ENCODE measurements around the gene ABR. TPM values are rescaled to one million over a fixed set of nuclear protein-coding genes. Genes with fewer than 3 reads are reported as not detected.

The ABR gene
- total RNA-seq, 1 donor from 2014 or later: 76.6 TPM

GRCh38 chr17:1227365-1227764 is 47.6 kb upstream of the ABR start:
- no peak overlapping the region for H3K4me3 Mint-ChIP-seq (ENCODE audit: unreplicated experiment)
- H3K27ac Mint-ChIP-seq (ENCODE audit: unreplicated experiment): no peak overlapping the region
- H3K27me3 Mint-ChIP-seq (ENCODE audit: unreplicated experiment): peaks cover 33% of the 10 kb centered on the region
- no peak for TF ChIP-seq CTCF (IDR thresholded peaks at IDR 0.05; ENCODE audit: unreplicated experiment)
- DNase-seq (ENCODE audit: low spot score): no peak
- no peaks in the 10 kb centered on the region for H3K9me3 Mint-ChIP-seq (ENCODE audit: unreplicated experiment)
- peaks cover 6% of the 10 kb centered on the region for H3K36me3 Mint-ChIP-seq (ENCODE audit: low read depth, unreplicated experiment)
- peaks cover 15% of the 10 kb centered on the region for H3K4me1 Mint-ChIP-seq (ENCODE audit: unreplicated experiment)

- no peak for TF ChIP-seq CTCF (IDR thresholded peaks at IDR 0.05; ENCODE audit: unreplicated experiment)
- Mint-ChIP-seq H3K4me1 (ENCODE audit: unreplicated experiment) (peaks cover 11% of the 10 kb centered on the region), H3K27ac (ENCODE audit: unreplicated experiment) (no peak overlapping the region), H3K4me3 (ENCODE audit: unreplicated experiment) (no peak overlapping the region), H3K27me3 (ENCODE audit: unreplicated experiment) (peaks cover 27% of the 10 kb centered on the region), H3K36me3 (ENCODE audit: low read depth, unreplicated experiment) (peaks cover 6% of the 10 kb centered on the region), H3K9me3 (ENCODE audit: unreplicated experiment) (no peaks in the 10 kb centered on the region)
- no peak for DNase-seq (ENCODE audit: low spot score)
These were observed 46.5 kb upstream of the ABR start for GRCh38 chr17:1226308-1226707.

- no peak for TF ChIP-seq CTCF (IDR thresholded peaks at IDR 0.05; ENCODE audit: unreplicated experiment)
- Mint-ChIP-seq H3K36me3 (ENCODE audit: low read depth, unreplicated experiment) (peaks cover 6% of the 10 kb centered on the region), H3K27ac (ENCODE audit: unreplicated experiment) (no peak overlapping the region), H3K4me3 (ENCODE audit: unreplicated experiment) (no peak overlapping the region), H3K4me1 (ENCODE audit: unreplicated experiment) (peaks cover 6% of the 10 kb centered on the region), H3K9me3 (ENCODE audit: unreplicated experiment) (no peaks in the 10 kb centered on the region), H3K27me3 (ENCODE audit: unreplicated experiment) (peaks cover 20% of the 10 kb centered on the region)
- DNase-seq (ENCODE audit: low spot score): no peak
These were observed 44.5 kb upstream of the ABR start for GRCh38 chr17:1224330-1224729.

- TF ChIP-seq CTCF (IDR thresholded peaks at IDR 0.05; ENCODE audit: unreplicated experiment): no peak
- H3K27me3 Mint-ChIP-seq (ENCODE audit: unreplicated experiment): peaks cover 20% of the 10 kb centered on the region
- no peaks in the 10 kb centered on the region for H3K9me3 Mint-ChIP-seq (ENCODE audit: unreplicated experiment)
- DNase-seq (ENCODE audit: low spot score): no peak
- no peak overlapping the region for H3K4me3 Mint-ChIP-seq (ENCODE audit: unreplicated experiment)
- no peak overlapping the region for H3K27ac Mint-ChIP-seq (ENCODE audit: unreplicated experiment)
- H3K4me1 Mint-ChIP-seq (ENCODE audit: unreplicated experiment): peaks cover 6% of the 10 kb centered on the region
- H3K36me3 Mint-ChIP-seq (ENCODE audit: low read depth, unreplicated experiment): peaks cover 6% of the 10 kb centered on the region
These were observed 43.9 kb upstream of the ABR start for GRCh38 chr17:1223662-1224061.

GRCh38 chr17:1222321-1222720 is 42.5 kb upstream of the ABR start:
- no peak overlapping the region for H3K4me3 Mint-ChIP-seq (ENCODE audit: unreplicated experiment)
- TF ChIP-seq CTCF (IDR thresholded peaks at IDR 0.05; ENCODE audit: unreplicated experiment): no peak

More at GRCh38 chr17:1222321-1222720, 42.5 kb upstream of the ABR start:
- Mint-ChIP-seq H3K9me3 (ENCODE audit: unreplicated experiment) (no peaks in the 10 kb centered on the region), H3K27ac (ENCODE audit: unreplicated experiment) (no peak overlapping the region), H3K4me1 (ENCODE audit: unreplicated experiment) (no peaks in the 10 kb centered on the region), H3K36me3 (ENCODE audit: low read depth, unreplicated experiment) (peaks cover under 1% of the 10 kb centered on the region), H3K27me3 (ENCODE audit: unreplicated experiment) (peaks cover 12% of the 10 kb centered on the region)
- no peak for DNase-seq (ENCODE audit: low spot score)
